Epidermal melanocyte (primary cell): ENCODE data around the gene IL1RAP.

ENCODE experiments used
- DNase-seq: peaks from one replicate; pipeline ENCODE4 v3.0.0; 2011; ENCODE audit warnings: low spot score; ENCODE audit not compliant: insufficient read length

The IL1RAP gene

GRCh38 chr3:190607021-190607420 lies 93.1 kb downstream of the IL1RAP start:
- no peak for DNase-seq

DNA sequence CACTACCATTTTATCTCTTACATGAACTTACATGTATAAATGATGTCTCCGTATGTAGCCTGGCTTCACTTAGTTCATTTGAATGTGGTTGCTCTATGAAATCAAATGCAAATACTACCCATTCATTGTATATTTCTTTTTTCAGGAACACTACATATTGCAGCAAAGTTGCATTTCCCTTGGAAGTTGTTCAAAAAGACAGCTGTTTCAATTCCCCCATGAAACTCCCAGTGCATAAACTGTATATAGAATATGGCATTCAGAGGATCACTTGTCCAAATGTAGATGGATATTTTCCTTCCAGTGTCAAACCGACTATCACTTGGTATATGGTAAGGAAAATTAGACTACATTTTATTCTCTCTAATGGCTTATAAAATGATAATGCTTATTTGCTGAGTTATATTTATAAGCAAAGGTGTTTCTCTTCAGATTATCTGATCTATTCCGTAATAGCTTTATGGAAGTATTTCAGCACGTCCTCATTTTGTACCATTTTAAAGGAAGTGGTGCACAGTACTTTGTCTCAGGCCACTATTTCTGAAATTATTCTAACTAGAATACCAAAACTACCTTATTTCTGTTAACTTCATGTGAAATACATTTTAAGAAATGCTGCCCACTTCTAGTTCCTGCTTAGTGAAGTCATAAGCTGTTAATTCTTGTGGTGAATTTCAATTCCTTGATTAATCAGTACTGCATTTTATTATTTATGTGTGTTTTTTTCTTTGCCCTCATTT lies 95.1 kb downstream of the IL1RAP start:
- no peak for DNase-seq

DNA sequence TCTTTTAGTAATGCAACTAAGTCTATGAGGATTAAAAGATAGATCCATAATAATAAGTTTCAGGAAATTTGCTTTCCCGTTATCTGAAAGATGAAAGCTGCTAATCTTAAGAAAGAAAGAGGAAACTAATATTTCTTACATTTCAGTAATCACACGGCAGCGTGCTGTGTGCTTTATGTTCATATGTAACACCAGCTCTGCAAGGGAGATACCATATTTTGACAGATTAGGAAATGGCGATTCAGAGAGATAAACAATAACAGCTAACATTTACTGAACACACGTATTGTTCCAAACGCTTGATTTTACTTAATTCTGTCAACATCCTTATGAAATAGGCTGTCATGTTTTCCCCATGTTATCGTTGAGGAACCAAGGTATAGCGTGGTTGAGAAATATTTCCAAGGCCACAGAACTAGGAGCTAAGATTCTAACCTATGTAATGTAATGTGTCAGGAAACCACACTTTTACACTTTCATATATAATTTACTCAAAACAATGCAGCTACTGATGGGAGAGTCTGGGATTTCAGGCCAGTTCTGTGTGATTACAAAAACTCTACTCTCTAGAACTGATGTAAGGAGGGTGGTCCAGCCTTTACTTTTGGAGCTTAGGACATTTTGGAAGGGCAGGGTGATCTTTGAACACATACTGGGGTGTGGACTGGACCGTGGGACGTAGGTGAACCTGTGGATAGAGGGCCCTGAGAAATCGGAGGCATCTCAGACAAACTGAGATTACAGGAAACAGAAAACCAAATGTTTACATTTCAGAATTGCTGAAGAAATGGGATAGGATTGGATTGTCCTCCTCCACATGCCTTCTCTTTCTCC lies 100.6 kb downstream of the IL1RAP start:
- no peak for DNase-seq

- no peak for DNase-seq
Measured at GRCh38 chr3:190615060-190615384, 101.1 kb downstream of the IL1RAP start.

GRCh38 chr3:190615607-190616006 lies 101.7 kb downstream of the IL1RAP start:
- DNase-seq = no peak

GRCh38 chr3:190616637-190617036 lies 102.8 kb downstream of the IL1RAP start:
- no peak for DNase-seq

- DNase-seq = no peak
Measured at GRCh38 chr3:190617185-190617584, 103.3 kb downstream of the IL1RAP start.

DNA sequence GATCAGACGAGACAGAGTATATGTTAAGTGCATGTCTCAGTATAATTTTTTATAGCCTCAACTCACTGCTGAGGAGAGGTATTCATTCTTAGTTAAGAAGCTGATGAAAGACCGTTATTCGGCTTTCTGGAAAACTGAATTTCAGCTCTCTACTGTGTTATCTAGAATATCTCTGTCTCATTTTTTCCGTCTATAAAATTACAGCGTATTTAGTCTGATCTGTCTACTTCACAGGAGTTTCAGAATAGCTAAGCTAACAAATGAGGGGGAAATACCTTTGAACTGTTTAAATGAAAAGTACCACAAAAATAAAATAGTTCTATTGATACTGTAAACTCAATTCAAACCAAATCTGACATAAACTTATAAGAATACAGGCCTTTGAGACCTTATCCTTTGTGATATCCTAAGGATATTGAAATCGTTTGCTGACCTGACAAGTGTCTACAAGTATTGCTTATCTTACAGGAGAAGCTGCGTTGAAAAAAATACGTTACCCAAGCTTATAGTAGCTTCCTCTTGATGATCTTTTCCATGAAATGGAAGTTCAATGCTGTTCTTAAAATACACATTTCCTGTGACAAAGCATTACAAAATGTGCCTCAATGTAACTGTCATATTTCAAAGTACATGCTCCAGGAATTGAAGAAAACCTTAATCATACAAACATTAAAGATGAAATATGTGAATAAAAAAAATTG lies 104.6 kb downstream of the IL1RAP start:
- no peak for DNase-seq

DNA sequence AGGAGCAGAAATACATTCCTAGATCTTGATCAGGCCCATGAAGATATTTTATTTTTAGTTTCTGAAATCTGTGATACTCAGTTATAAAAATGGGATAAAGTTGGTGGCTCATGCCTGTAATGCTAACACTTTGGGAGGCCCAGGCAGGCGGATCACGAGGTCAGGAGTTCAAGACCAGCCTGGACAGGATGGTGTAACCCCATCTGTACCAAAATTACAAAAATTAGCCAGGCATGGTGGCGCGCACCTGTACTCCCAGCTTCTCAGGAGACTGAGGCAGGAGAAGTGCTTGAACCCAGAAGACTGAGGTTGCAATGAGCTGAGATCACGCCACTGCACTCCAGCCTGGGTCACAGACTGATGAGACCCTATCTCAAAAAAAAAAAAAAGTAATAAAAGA lies 105.5 kb downstream of the IL1RAP start:
- no peak for DNase-seq

DNA sequence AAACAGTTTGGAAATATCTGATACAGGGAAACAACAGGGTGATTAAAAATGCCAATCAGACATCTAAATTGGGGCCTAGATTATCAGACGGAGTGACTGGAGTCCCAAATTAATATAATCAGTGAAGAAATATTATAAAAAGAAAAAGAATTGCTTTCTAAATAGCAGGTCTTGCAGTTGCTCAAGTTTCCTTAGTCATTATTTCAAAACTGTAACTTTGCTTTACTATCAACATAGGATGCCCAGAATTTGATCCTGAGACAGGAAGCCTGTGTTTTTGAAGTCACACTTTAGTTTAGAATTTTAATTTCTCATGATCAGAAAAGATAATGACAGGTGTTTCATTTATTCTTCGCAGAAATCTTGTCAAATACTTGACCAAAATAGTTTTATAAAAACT lies 105.9 kb downstream of the IL1RAP start:
- no peak for DNase-seq

- no peak for DNase-seq
Measured at GRCh38 chr3:190620886-190621608, 107.2 kb downstream of the IL1RAP start.

DNA sequence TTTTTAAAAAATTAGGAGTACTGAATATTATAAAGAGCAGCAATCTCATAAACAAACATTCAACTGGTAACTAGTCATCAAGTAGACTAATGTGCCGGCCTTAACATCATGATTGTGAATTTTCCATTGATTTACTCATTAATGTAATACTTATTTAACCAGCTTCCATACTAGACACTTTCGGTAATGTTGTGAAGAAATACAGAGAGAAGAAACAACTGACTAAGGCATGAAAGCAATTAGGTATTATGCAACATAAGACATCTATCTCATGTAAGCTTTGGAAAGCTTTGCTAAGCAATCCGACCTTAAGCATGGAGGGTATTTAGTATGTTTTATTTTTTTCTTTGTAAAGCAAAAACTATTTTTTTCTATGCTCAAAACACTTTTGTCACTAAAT lies 108.0 kb downstream of the IL1RAP start:
- no peak for DNase-seq

GRCh38 chr3:190624282-190624681 lies 110.4 kb downstream of the IL1RAP start:
- DNase-seq = no peak

DNA sequence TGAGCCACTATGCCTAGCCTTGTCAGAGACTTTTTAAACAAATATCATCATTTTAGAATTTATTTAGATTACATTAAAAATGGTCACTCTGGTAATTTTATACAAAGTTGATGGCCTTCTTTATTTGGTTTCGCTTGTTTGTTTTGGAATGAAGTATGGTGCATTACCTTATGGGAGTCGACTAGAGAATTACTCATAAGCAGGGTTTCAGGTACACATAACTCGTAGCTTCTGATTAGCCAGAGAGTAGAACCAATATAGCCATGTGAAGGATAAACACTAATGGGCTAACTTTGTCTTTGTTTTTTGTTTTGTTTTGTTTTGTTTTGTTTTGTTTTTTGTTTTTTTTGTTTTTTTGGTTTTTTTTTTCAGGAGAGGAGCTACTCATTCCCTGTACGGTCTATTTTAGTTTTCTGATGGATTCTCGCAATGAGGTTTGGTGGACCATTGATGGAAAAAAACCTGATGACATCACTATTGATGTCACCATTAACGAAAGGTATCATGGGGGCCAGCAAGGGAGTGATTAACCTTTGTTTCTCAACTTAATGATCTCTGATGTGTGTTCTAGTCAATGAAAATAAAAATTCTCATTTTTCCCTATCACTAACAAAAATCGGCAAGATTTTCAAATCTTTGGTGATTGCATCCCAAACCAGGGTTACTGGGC lies 113.2 kb downstream of the IL1RAP start:
- no peak for DNase-seq

DNA sequence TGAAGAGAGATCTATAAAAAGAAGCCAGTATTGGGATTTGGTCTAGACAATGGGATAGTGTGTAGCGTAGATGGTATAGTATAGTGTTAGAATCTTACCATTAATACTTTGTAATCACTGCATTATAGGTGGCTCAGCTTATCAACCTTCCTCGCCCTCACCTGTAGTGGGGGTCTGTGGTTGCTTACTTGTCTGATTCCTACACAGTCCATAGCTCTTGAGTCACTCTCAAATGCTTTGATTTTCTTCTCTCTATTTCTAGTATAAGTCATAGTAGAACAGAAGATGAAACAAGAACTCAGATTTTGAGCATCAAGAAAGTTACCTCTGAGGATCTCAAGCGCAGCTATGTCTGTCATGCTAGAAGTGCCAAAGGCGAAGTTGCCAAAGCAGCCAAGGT lies 115.2 kb downstream of the IL1RAP start:
- DNase-seq = no peak

DNA sequence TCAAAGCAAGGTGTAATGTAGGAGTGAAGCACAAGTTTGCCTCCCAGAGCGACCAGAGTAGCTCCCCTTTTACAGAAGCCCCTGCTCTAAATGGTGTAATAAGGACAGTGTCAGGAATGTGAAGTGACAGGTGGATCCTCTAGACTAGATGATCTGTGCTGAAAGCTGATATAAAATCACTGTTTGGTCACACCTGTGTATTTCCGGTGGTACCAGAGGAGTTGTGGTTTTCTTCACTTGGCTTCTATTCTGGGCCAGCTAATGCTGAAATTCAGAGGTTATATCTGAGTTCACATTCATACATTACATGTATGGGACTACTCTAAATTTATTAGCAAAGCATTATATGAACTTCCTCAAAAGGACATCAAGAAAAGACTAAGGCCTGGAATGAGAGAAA lies 117.4 kb downstream of the IL1RAP start:
- DNase-seq = no peak

DNA sequence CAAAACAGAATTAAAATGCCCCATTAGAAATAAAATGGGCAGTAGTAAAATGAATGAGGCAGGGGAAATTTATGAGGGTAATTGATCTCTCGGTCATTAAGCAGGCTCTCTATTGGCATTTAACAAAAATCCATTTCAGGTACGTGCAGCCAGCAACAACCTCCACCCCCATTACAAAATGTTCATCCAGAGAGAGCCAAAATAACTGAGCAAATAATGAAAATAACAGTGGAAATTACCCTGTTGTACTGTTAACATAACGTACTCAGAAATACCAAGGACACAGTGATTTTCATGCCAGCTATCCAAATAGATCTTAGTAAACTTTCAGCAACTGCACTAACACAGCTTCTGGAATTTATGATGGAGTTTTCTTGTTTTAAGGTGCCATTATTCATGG lies 127.7 kb downstream of the IL1RAP start:
- DNase-seq = no peak

DNA sequence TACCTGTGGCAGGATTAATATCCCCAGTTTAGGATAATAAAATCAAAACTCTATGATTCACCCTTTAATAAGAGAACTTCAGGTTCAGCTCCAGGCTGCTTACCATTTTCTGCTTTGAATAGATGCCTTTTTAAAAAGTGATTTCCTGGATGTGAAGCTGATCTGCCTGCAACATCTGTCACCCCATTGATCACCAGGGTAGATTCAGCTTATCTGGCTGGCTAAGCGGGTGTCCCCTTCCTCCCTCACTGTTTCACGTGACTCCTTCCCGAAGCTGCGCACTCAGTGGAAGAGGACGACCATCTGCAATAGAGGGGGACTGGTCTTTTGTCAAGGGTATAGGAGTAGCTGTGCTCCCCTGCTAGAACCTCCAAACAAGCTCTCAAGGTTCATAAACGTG lies 128.1 kb downstream of the IL1RAP start:
- no peak for DNase-seq

DNA sequence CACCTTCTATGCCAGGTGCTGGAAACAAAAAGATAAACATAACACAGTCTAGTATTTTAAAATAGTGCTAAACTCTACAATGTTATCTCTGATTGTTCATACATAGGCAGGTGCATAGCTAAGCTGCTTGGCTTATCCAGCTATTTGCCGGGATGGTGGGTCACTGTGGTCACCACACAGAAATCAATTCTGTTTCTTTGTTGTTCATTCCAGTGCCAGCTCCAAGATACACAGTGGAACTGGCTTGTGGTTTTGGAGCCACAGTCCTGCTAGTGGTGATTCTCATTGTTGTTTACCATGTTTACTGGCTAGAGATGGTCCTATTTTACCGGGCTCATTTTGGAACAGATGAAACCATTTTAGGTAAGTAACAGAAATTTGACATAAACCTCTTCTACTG lies 130.2 kb downstream of the IL1RAP start:
- no peak for DNase-seq

- no peak for DNase-seq
Measured at GRCh38 chr3:190644766-190645165, 130.9 kb downstream of the IL1RAP start.

DNA sequence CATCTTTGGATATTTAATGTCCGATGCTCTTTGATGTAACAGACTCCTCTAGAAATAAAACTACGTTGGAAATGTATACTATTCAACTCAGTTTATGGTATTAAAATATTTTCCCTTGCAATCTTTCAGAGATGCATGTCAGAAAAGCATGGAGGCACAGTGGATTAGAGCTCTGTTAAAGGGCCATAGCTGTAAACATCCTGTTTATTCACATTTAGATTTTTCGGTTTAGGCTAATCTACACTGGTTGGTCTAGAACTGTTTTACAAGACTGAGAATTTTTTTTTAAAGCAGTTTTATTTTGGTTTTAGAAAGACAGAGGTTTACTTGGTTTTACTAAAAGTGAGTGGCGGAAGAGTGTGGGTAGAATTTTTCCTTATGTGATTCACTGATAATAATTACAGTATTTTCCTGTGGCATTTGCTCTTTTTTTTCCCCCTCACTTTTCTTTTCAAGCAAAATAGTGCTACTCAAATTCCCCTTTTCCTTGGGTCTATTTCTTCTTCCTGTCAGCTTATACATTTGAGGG lies 132.1 kb downstream of the IL1RAP start:
- no peak for DNase-seq
